Astrocyte (in vitro differentiated cells and primary cell): ENCODE results near the gene MAP3K4. TPM values are rescaled to one million over a fixed set of nuclear protein-coding genes. Genes with fewer than 3 reads are reported as not detected.

Source experiments
- DNase-seq: peaks from one replicate; pipeline ENCODE4 v3.0.0-alpha.2; 2010; ENCODE audit warnings: low read depth
- FAIRE-seq: peaks from 2 replicates; lab custom pipeline; 2011; peaks lifted over from hg19 to GRCh38; lab: Jason Lieb, UNC
- H2AFZ ChIP-seq: 2 replicates; pipeline ENCODE4 v1.6.0; 2012; ENCODE audit warnings: low read depth, low read length, inconsistent platforms
- H3K27ac ChIP-seq: 2 replicates; pipeline ENCODE4 v1.5.1; 2011; ENCODE audit warnings: low read depth, low read length, inconsistent platforms
- H3K27me3 ChIP-seq: 2 replicates; pipeline ENCODE4 v1.6.0; 2011; ENCODE audit warnings: low read length, inconsistent platforms; ENCODE audit not compliant: insufficient read depth
- H3K36me3 ChIP-seq: 2 replicates; pipeline ENCODE4 v1.5.1; 2011; ENCODE audit warnings: low read length, inconsistent platforms; ENCODE audit not compliant: insufficient read depth
- H3K4me1 ChIP-seq: 2 replicates; pipeline ENCODE4 v1.5.1; 2011; ENCODE audit warnings: low read length, inconsistent platforms; ENCODE audit not compliant: insufficient read depth
- H3K4me2 ChIP-seq: 2 replicates; pipeline ENCODE4 v1.6.0; 2012; ENCODE audit warnings: low read length, inconsistent platforms
- H3K4me3 ChIP-seq: 2 replicates; pipeline ENCODE4 v1.5.1; 2011; ENCODE audit warnings: low read depth, mild to moderate bottlenecking, low read length, inconsistent platforms; ENCODE audit not compliant: insufficient read depth
- H3K79me2 ChIP-seq: 2 replicates; pipeline ENCODE4 v1.6.0; 2012; ENCODE audit warnings: mild to moderate bottlenecking, low read length, inconsistent platforms; ENCODE audit not compliant: insufficient read depth
- H3K9ac ChIP-seq: 2 replicates; pipeline ENCODE4 v1.6.0; 2012; ENCODE audit warnings: mild to moderate bottlenecking, low read length, inconsistent platforms
- H3K9me3 ChIP-seq: 2 replicates; pipeline ENCODE4 v1.5.1; 2012; ENCODE audit warnings: low read depth, mild to moderate bottlenecking, low read length, inconsistent platforms; ENCODE audit not compliant: insufficient read depth
- H4K20me1 ChIP-seq: 2 replicates; pipeline ENCODE4 v1.6.0; 2012; ENCODE audit warnings: low read length, inconsistent platforms; ENCODE audit not compliant: insufficient read depth
- H3K27ac Mint-ChIP-seq: one replicate; pipeline ENCODE4 v1.8.0; 2021; ENCODE audit warnings: mild to moderate bottlenecking, mixed read lengths; ENCODE audit not compliant: unreplicated experiment
- H3K27me3 Mint-ChIP-seq: one replicate; pipeline ENCODE4 v1.8.0; 2021; ENCODE audit warnings: low read depth, mixed read lengths; ENCODE audit not compliant: unreplicated experiment
- H3K36me3 Mint-ChIP-seq: one replicate; pipeline ENCODE4 v1.8.0; 2021; ENCODE audit warnings: low read depth, mixed read lengths; ENCODE audit not compliant: unreplicated experiment
- H3K4me1 Mint-ChIP-seq: one replicate; pipeline ENCODE4 v1.8.0; 2021; ENCODE audit warnings: low read depth, mixed read lengths; ENCODE audit not compliant: unreplicated experiment
- H3K4me3 Mint-ChIP-seq: one replicate; pipeline ENCODE4 v1.8.0; 2021; ENCODE audit warnings: mild to moderate bottlenecking, moderate library complexity, mixed read lengths; ENCODE audit not compliant: unreplicated experiment
- H3K9me3 Mint-ChIP-seq: one replicate; pipeline ENCODE4 v1.8.0; 2021; ENCODE audit warnings: mild to moderate bottlenecking, mixed read lengths; ENCODE audit not compliant: unreplicated experiment
- EZH2 ChIP-seq: IDR thresholded peaks from 2 replicates; pipeline ENCODE4 v1.6.1; 2012; ENCODE audit warnings: mild to moderate bottlenecking, low read length, inconsistent platforms; ENCODE audit not compliant: insufficient read depth
- total RNA-seq: library from RNA; stranded (reverse); gene quantifications from 2 replicates; pipeline ENCODE4 v1.2.1, GENCODE V29; 2021
- TF ChIP-seq, protein P1 (sequence below): IDR thresholded peaks from 2 replicates; pipeline ENCODE4 v1.5.1; 2011; ENCODE audit warnings: low read depth, mild to moderate bottlenecking, inconsistent platforms, low read length, moderate library complexity; ENCODE audit not compliant: insufficient read depth

Gene MAP3K4
- total RNA-seq, 1 donor from 2014 or later, result 22.1 TPM

- no peaks in the 10 kb centered on the region for H3K4me1 Mint-ChIP-seq
- DNase-seq (no peak), FAIRE-seq (no peak)
- Histone ChIP-seq H3K27me3 (no peaks in the 10 kb centered on the region), H3K36me3 (peaks cover 15% of the 10 kb centered on the region), H2AFZ (no peak overlapping the region), H3K4me1 (no peaks in the 10 kb centered on the region), H3K9me3 (no peaks in the 10 kb centered on the region), H4K20me1 (peaks cover 6% of the 10 kb centered on the region), H3K9ac (no peak overlapping the region), H3K27ac (no peak overlapping the region), H3K4me2 (no peak overlapping the region), H3K4me3 (no peak overlapping the region), H3K79me2 (no peaks in the 10 kb centered on the region)
- no peaks in the 10 kb centered on the region for H3K27me3 Mint-ChIP-seq
- H3K27ac Mint-ChIP-seq, result no peak overlapping the region
- peaks cover 2% of the 10 kb centered on the region for H3K9me3 Mint-ChIP-seq
- H3K36me3 Mint-ChIP-seq, result peaks cover 12% of the 10 kb centered on the region
- no peak for TF ChIP-seq EZH2
- TF ChIP-seq, protein P1, sequence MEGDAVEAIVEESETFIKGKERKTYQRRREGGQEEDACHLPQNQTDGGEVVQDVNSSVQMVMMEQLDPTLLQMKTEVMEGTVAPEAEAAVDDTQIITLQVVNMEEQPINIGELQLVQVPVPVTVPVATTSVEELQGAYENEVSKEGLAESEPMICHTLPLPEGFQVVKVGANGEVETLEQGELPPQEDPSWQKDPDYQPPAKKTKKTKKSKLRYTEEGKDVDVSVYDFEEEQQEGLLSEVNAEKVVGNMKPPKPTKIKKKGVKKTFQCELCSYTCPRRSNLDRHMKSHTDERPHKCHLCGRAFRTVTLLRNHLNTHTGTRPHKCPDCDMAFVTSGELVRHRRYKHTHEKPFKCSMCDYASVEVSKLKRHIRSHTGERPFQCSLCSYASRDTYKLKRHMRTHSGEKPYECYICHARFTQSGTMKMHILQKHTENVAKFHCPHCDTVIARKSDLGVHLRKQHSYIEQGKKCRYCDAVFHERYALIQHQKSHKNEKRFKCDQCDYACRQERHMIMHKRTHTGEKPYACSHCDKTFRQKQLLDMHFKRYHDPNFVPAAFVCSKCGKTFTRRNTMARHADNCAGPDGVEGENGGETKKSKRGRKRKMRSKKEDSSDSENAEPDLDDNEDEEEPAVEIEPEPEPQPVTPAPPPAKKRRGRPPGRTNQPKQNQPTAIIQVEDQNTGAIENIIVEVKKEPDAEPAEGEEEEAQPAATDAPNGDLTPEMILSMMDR, result no peak
- no peak overlapping the region for H3K4me3 Mint-ChIP-seq
Measured at GRCh38 chr6:161142957-161143296, 151.4 kb downstream of the MAP3K4 start.

DNA sequence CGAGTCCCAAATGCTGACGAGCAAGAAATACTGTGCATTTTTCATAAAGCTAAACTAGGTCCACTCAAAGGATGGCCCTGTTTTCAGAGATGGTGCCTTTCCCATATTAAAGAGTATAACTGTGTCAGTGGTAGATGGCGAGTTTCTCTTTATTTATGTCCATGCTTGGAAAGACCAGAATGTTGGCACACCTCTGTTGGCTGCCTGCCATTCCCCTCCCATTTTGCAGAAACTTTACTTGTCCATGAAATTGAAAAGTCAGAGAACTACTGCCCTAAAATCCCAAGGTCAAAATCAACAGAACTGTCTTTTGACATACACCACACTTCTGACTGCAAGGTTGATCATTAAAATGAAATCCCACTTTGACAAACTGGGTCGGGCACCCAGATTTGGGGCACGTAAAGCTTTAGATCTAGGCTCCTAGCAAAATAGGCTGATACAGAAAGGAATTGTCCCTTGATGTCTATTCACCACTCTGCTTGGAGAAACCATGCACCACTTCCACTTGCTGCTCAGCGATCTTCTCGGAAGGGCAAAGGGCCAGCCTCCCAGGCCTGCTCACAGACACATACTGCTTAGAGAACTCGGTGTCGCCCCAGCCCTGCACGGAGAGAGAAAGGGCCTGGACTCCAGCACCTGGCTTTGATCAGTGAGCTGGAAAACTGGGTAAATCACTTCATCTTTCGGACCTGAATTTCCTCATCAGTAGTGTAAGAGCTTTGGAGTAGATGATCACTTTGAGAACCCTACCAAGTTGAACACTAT lies 152.3 kb downstream of the MAP3K4 start:
- no peak overlapping the region for H3K4me2 ChIP-seq
- Mint-ChIP-seq H3K9me3 (peaks cover 2% of the 10 kb centered on the region), H3K4me1 (no peaks in the 10 kb centered on the region), H3K4me3 (no peak overlapping the region), H3K36me3 (peaks cover 14% of the 10 kb centered on the region), H3K27me3 (no peaks in the 10 kb centered on the region), H3K27ac (no peak overlapping the region)
- DNase-seq, result no peak
- no peaks in the 10 kb centered on the region for H3K27me3 ChIP-seq
- H3K4me3 ChIP-seq, result no peak overlapping the region
- no peaks in the 10 kb centered on the region for H3K9me3 ChIP-seq
- H3K79me2 ChIP-seq, result no peaks in the 10 kb centered on the region
- H3K36me3 ChIP-seq, result peaks cover 23% of the 10 kb centered on the region
- no peaks in the 10 kb centered on the region for H3K4me1 ChIP-seq
- no peak overlapping the region for H3K27ac ChIP-seq
- peaks cover 3% of the 10 kb centered on the region for H4K20me1 ChIP-seq
- no peak for FAIRE-seq
- no peak for TF ChIP-seq EZH2
- TF ChIP-seq, protein P1, result no peak
- no peak overlapping the region for H2AFZ ChIP-seq
- H3K9ac ChIP-seq, result no peak overlapping the region

GRCh38 chr6:161150136-161150535 lies 158.6 kb downstream of the MAP3K4 start:
- Histone ChIP-seq H3K9me3 (no peaks in the 10 kb centered on the region), H4K20me1 (no peaks in the 10 kb centered on the region), H3K36me3 (peaks cover 17% of the 10 kb centered on the region), H3K79me2 (no peaks in the 10 kb centered on the region), H2AFZ (no peak overlapping the region), H3K4me3 (no peak overlapping the region), H3K4me1 (no peaks in the 10 kb centered on the region), H3K4me2 (no peak overlapping the region), H3K27me3 (no peaks in the 10 kb centered on the region), H3K9ac (no peak overlapping the region), H3K27ac (no peak overlapping the region)
- Mint-ChIP-seq H3K9me3 (no peaks in the 10 kb centered on the region), H3K27me3 (no peaks in the 10 kb centered on the region), H3K4me3 (no peak overlapping the region), H3K4me1 (no peaks in the 10 kb centered on the region), H3K36me3 (peaks cover 22% of the 10 kb centered on the region), H3K27ac (no peak overlapping the region)
- TF ChIP-seq, protein P1, result no peak
- no peak for TF ChIP-seq EZH2
- DNase-seq (no peak), FAIRE-seq (no peak)
